K562 (cell line): ENCODE data around the gene ZCCHC8. TPM values are rescaled to one million over a fixed set of nuclear protein-coding genes. Genes with fewer than 3 reads are reported as not detected.

ENCODE experiments used
- ARID3A ChIP-seq: IDR thresholded peaks from 2 replicates; pipeline ENCODE4 v1.6.1; 2012; ENCODE audit warnings: low read depth, low read length, improper control_type of control experiment, borderline replicate concordance
- DPF2 ChIP-seq: fragments of 450-650 bp; IDR thresholded peaks from 2 replicates; pipeline ENCODE4 v1.6.1; 2016
- E2F6 ChIP-seq, 2 experiments: IDR thresholded peaks; 2 replicates each; pipeline ENCODE4 v1.6.1; 2011; ENCODE audit warnings: borderline replicate concordance in 1 of 2, control low read depth in 1 of 2, low read depth in 1 of 2, low read length in 1 of 2, mild to moderate bottlenecking in 1 of 2, mixed read lengths in 1 of 2, moderate library complexity in 1 of 2; ENCODE audit not compliant: insufficient read depth in 1 of 2, insufficient read length in 1 of 2, poor library complexity in 1 of 2, severe bottlenecking in 1 of 2; ENCODE audit errors: extremely low read depth in 1 of 2
- EP400 ChIP-seq: fragments of 450-650 bp; IDR thresholded peaks from 2 replicates; pipeline ENCODE4 v1.6.1; 2017; ENCODE audit warnings: antibody characterized with exemption, mild to moderate bottlenecking, moderate library complexity
- EWSR1 ChIP-seq: fragments of 450-650 bp; IDR thresholded peaks from 2 replicates; pipeline ENCODE4 v1.6.1; 2018; ENCODE audit warnings: borderline replicate concordance, mild to moderate bottlenecking, low read depth, moderate library complexity; ENCODE audit not compliant: partially characterized antibody
- ILK ChIP-seq: fragments of 450-650 bp; IDR thresholded peaks from 2 replicates; pipeline ENCODE4 v1.6.1; 2016; ENCODE audit warnings: missing genetic modification characterization, low read depth, mild to moderate bottlenecking, missing compliant biosample characterization, moderate library complexity, borderline replicate concordance
- JUN ChIP-seq, 2 experiments: sonication (generic) in 1 of 2; formaldehyde crosslinking in 1 of 2; IDR thresholded peaks; 2 replicates each; pipeline versions ENCODE4 v1.6.1 to v1.8.0; 2012 to 2022; ENCODE audit warnings: borderline replicate concordance in 2 of 2, mild to moderate bottlenecking in 2 of 2, improper control_type of control experiment in 1 of 2, low read depth in 1 of 2, low read length in 1 of 2, missing genetic modification reagents in 1 of 2
- KAT2B ChIP-seq: IDR thresholded peaks from one replicate; pipeline ENCODE4 v1.6.1; 2012; ENCODE audit warnings: low read depth, mild to moderate bottlenecking, control low read depth, inconsistent platforms, low read length, moderate library complexity
- MED1 ChIP-seq: sonication (generic); formaldehyde crosslinking; IDR thresholded peaks from 2 replicates; pipeline ENCODE4 v1.8.1; 2023; ENCODE audit warnings: missing genetic modification reagents, borderline replicate concordance
- NKRF ChIP-seq: fragments of 450-650 bp; IDR thresholded peaks from 2 replicates; pipeline ENCODE4 v1.6.1; 2016; ENCODE audit warnings: borderline replicate concordance
- NRF1 ChIP-seq, 2 experiments: fragments of 450-650 bp; IDR thresholded peaks in 1 of 2; conservative IDR thresholded peaks in 1 of 2; 2 replicates each; pipeline ENCODE4 v1.6.1; 2014; ENCODE audit warnings: mild to moderate bottlenecking in 2 of 2
- OTX1 ChIP-seq: fragments of 450-650 bp; formaldehyde crosslinking; IDR thresholded peaks from 2 replicates; pipeline ENCODE4 v1.4.0; 2022; ENCODE audit warnings: mild to moderate bottlenecking
- TBP ChIP-seq: optimal IDR thresholded peaks from 2 replicates; pipeline ENCODE3; 2011; ENCODE audit warnings: low read depth, low read length, improper control_type of control experiment
- TCF7L2 ChIP-seq: fragments of 150-350 bp; IDR thresholded peaks from 2 replicates; pipeline ENCODE4 v1.6.1; 2016; ENCODE audit warnings: low read depth, mild to moderate bottlenecking, low read length, moderate library complexity
- USF2 ChIP-seq: sonication (generic); formaldehyde crosslinking; IDR thresholded peaks from 2 replicates; pipeline ENCODE4 v1.5.0; 2020; ENCODE audit warnings: missing genetic modification reagents
- WHSC1 ChIP-seq: IDR thresholded peaks from one replicate; pipeline ENCODE4 v1.6.1; 2012; ENCODE audit warnings: low read length, control low read depth, inconsistent platforms
- ZNF143 ChIP-seq: sonication (generic); formaldehyde crosslinking; IDR thresholded peaks from 2 replicates; pipeline ENCODE4 v1.9.0; 2022; ENCODE audit warnings: mild to moderate bottlenecking, missing genetic modification reagents
- ZNF639 ChIP-seq, 2 experiments: fragments of 200-800 bp in 1 of 2; sonication (Bioruptor generic) in 1 of 2; sonication (generic) in 1 of 2; formaldehyde crosslinking in 1 of 2; IDR thresholded peaks in 1 of 2; conservative IDR thresholded peaks in 1 of 2; 2 replicates each; pipeline versions ENCODE4 v1.5.0 to v1.6.1; 2016 to 2020; ENCODE audit warnings: missing compliant biosample characterization in 1 of 2, missing genetic modification characterization in 1 of 2, missing genetic modification reagents in 1 of 2
- polyA plus RNA-seq, 8 experiments: library from polyadenylated mRNA; depleted of rRNA in 4 of 8; stranded (reverse) in 5 of 8; unstranded in 3 of 8; fragments of >200 nt; fragmentation: Nextera tagmentation in 2 of 8; fragmentation: Illumina TruSeq in 1 of 8; extraction: Ambion mirVana in 2 of 8; extraction: Trizol in 1 of 8; gene quantifications; 2 replicates each; pipeline versions ENCODE4 v1.2.1 to v1.2.3, GENCODE V29; 2011 to 2014; ENCODE audit warnings: inconsistent platforms in 1 of 8, missing spikeins in 1 of 8
- total RNA-seq, 7 experiments: library from RNA; depleted of rRNA in 6 of 7; stranded (reverse); fragments of >200 nt in 6 of 7; fragmentation: Illumina TruSeq in 2 of 7; extraction: Trizol in 2 of 7; gene quantifications; 2 replicates each; pipeline versions ENCODE4 v1.2.1 to v1.2.3, GENCODE V29; 2011 to 2021; ENCODE audit warnings: low replicate concordance in 1 of 7

ZCCHC8 gene
- total and polyA plus RNA-seq, 9 of the 15 experiments (the other 6 are each of a cell fraction or from before 2014, with no cell fraction given) = 14.8 to 50.9 (median 34.1) TPM

- TF ChIP-seq USF2 (CRISPR knock-in tag) (peak; percentile 27; the same call in 1 of the 2 replicates), OTX1 (CRISPR knock-in tag) (no peak), ZNF639 (CRISPR knock-in tag; conservative IDR thresholded peaks at IDR 0.05 in 1 of 2, IDR thresholded peaks at IDR 0.05 in 1 of 2) (peak in 1 of 2 experiments; percentile 86; a peak in 2 of 4 replicates), TCF7L2 (no peak), ILK (tag) (no peak), WHSC1 (no peak), DPF2 (0 out of 2 replicates have a peak, but pooled peaks have one; percentile 2), JUN (IDR thresholded peaks at IDR 0.05; ENCODE audit: borderline replicate concordance, low read depth, low read length) (peak; percentile 53; the same call in 1 of the 2 replicates), JUN (CRISPR knock-in tag; IDR thresholded peaks at IDR 0.05; ENCODE audit: borderline replicate concordance) (no peak; the same call in 1 of the 2 replicates), EWSR1 (no peak), TBP (peak; percentile 96), E2F6 (IDR thresholded peaks at IDR 0.05; ENCODE audit: borderline replicate concordance in 1 of 2, extremely low read depth in 1 of 2, insufficient read depth in 1 of 2, insufficient read length in 1 of 2, low read depth in 1 of 2, low read length in 1 of 2, poor library complexity in 1 of 2, severe bottlenecking in 1 of 2) (no peak), ARID3A (peak; percentile 28; the same call in 1 of the 2 replicates), NRF1 (conservative IDR thresholded peaks at IDR 0.05 in 1 of 2, IDR thresholded peaks at IDR 0.05 in 1 of 2) (peak; percentile 79 to 83), EP400 (peak; percentile 67), NKRF (no peak), ZNF143 (CRISPR knock-in tag) (peak; percentile 96), KAT2B (peak; percentile 43), MED1 (CRISPR knock-in tag) (no peak)
Observed at GRCh38 chr12:122500685-122501488, at the start of gene ZCCHC8 (continued).
